Breast epithelium (tissue), 4 donors: ENCODE measurements around the gene IRAK2. TPM values are rescaled to one million over a fixed set of nuclear protein-coding genes. Genes with fewer than 3 reads are reported as not detected.

Experiments
- DNase-seq, 2 donors: peaks; one replicate each; pipeline ENCODE4 v3.0.0-alpha.2; 2019; ENCODE audit warnings: low spot score in 2 of 2
- H3K27ac ChIP-seq, 2 donors: fragments of 200-600 bp; sonication (generic) in 1 of 2; one replicate each; pipeline ENCODE4 v1.5.1; 2016 to 2019; ENCODE audit warnings: mild to moderate bottlenecking in 1 of 2
- H3K27me3 ChIP-seq, 2 donors: fragments of 200-600 bp; sonication (generic) in 1 of 2; one replicate each; pipeline versions ENCODE4 v1.5.1 to v1.6.0; 2017 to 2019; ENCODE audit warnings: control low read depth in 1 of 2, mild to moderate bottlenecking in 1 of 2
- H3K36me3 ChIP-seq: fragments of 200-600 bp; one replicate; pipeline ENCODE4 v1.5.1; 2019
- H3K4me1 ChIP-seq, 2 donors: fragments of 200-600 bp; sonication (generic); one replicate each; pipeline ENCODE4 v1.5.1; 2016 to 2019; ENCODE audit warnings: control low read depth in 1 of 2
- H3K4me3 ChIP-seq, 3 donors: fragments of 200-600 bp; sonication (generic); 1 replicate in 2 of 3; 2 replicates in 1 of 3; pipeline ENCODE4 v1.5.1; 2016 to 2019; ENCODE audit warnings: mild to moderate bottlenecking in 3 of 3, moderate library complexity in 2 of 3
- H3K9me3 ChIP-seq, 2 donors: fragments of 200-600 bp; sonication (generic) in 1 of 2; one replicate each; pipeline ENCODE4 v1.5.1; 2016 to 2019; ENCODE audit warnings: control low read depth in 1 of 2
- CTCF ChIP-seq, 3 donors: fragments of 450-650 bp; IDR thresholded peaks; one replicate each; pipeline ENCODE4 v1.5.1; 2016 to 2017; ENCODE audit warnings: antibody characterized with exemption in 3 of 3, mild to moderate bottlenecking in 3 of 3, moderate library complexity in 3 of 3
- POLR2A ChIP-seq: fragments of 450-650 bp; IDR thresholded peaks from one replicate; pipeline ENCODE4 v1.6.1; 2016; ENCODE audit warnings: antibody characterized with exemption, mild to moderate bottlenecking, moderate library complexity
- POLR2AphosphoS5 ChIP-seq, 3 donors: sonication (generic); formaldehyde crosslinking; IDR thresholded peaks; one replicate each; pipeline ENCODE4 v1.6.1; 2017; ENCODE audit warnings: antibody characterized with exemption in 3 of 3
- intact Hi-C: fragments of 100-400 bp; cut with DNase I; formaldehyde crosslinking; loops from one replicate; pipeline ENCODE4 v1.15.1; 2023; ENCODE audit warnings: low total_unique reads
- total RNA-seq, 3 donors: library from RNA; depleted of rRNA; stranded (reverse); fragments of >200 nt; gene quantifications; one replicate each; pipeline ENCODE4 v1.1.0, GENCODE V29; 2016

The IRAK2 gene
- total RNA-seq, 3 donors from 2014 or later = 3.4 to 7.2 (median 5.1) TPM

- TF ChIP-seq CTCF (IDR thresholded peaks at IDR 0.05) (no peak), POLR2A (no peak), POLR2AphosphoS5 (IDR thresholded peaks at IDR 0.05) (no peak)
- Histone ChIP-seq H3K36me3 (no peaks in the 10 kb centered on the region), H3K4me3 (no peak overlapping the region), H3K4me1 (no peaks in the 10 kb centered on the region), H3K27me3 (no peaks in the 10 kb centered on the region), H3K27ac (no peak overlapping the region), H3K9me3 (no peaks in the 10 kb centered on the region)
- intact Hi-C loops = no loop called here
- DNase-seq = no peak
These were observed 14.2 kb downstream of the IRAK2 start for GRCh38 chr3:10178892-10179291.

GRCh38 chr3:10180289-10180688 lies 15.6 kb downstream of the IRAK2 start:
- DNase-seq = no peak
- no peaks in the 10 kb centered on the region for H3K36me3 ChIP-seq
- H3K9me3 ChIP-seq = no peaks in the 10 kb centered on the region
- no peak overlapping the region for H3K27ac ChIP-seq
- no peaks in the 10 kb centered on the region for H3K27me3 ChIP-seq
- no peak overlapping the region for H3K4me3 ChIP-seq
- TF ChIP-seq POLR2A (no peak), POLR2AphosphoS5 (IDR thresholded peaks at IDR 0.05) (no peak), CTCF (IDR thresholded peaks at IDR 0.05) (no peak)
- intact Hi-C loops = no loop called here
- no peaks in the 10 kb centered on the region for H3K4me1 ChIP-seq

- no peaks in the 10 kb centered on the region for H3K4me1 ChIP-seq
- no peak for DNase-seq
- H3K27me3 ChIP-seq = no peaks in the 10 kb centered on the region
- H3K27ac ChIP-seq = no peak overlapping the region
- H3K36me3 ChIP-seq = no peaks in the 10 kb centered on the region
- H3K4me3 ChIP-seq = no peak overlapping the region
- intact Hi-C loops = no loop called here
- TF ChIP-seq CTCF (IDR thresholded peaks at IDR 0.05) = no peak
- no peak for TF ChIP-seq POLR2A
- TF ChIP-seq POLR2AphosphoS5 (IDR thresholded peaks at IDR 0.05) = no peak
- H3K9me3 ChIP-seq = no peaks in the 10 kb centered on the region
These were observed 16.1 kb downstream of the IRAK2 start for GRCh38 chr3:10180738-10181295.

GRCh38 chr3:10182950-10183349 lies 18.2 kb downstream of the IRAK2 start:
- Histone ChIP-seq H3K36me3 (no peaks in the 10 kb centered on the region), H3K9me3 (no peaks in the 10 kb centered on the region), H3K27me3 (no peaks in the 10 kb centered on the region), H3K4me1 (no peaks in the 10 kb centered on the region), H3K27ac (no peak overlapping the region), H3K4me3 (no peak overlapping the region)
- no peak for DNase-seq
- intact Hi-C loops = no loop called here
- no peak for TF ChIP-seq POLR2A
- no peak for TF ChIP-seq CTCF (IDR thresholded peaks at IDR 0.05)
- TF ChIP-seq POLR2AphosphoS5 (IDR thresholded peaks at IDR 0.05) = no peak

- no peaks in the 10 kb centered on the region for H3K27me3 ChIP-seq
- H3K4me3 ChIP-seq = no peak overlapping the region
- no peak overlapping the region for H3K27ac ChIP-seq
- intact Hi-C loops = no loop called here
- no peak for TF ChIP-seq CTCF (IDR thresholded peaks at IDR 0.05)
- peaks cover 0 to 8% of the 10 kb centered on the region in 2 donors for H3K4me1 ChIP-seq
- H3K36me3 ChIP-seq = no peaks in the 10 kb centered on the region
- H3K9me3 ChIP-seq = no peaks in the 10 kb centered on the region
- no peak for DNase-seq
These were observed 19.5 kb downstream of the IRAK2 start for GRCh38 chr3:10184250-10184649.
